Neural cell (in vitro differentiated cells): Measurements from ENCODE around the gene ENPEP.

ENCODE experiments used
- CTCF ChIP-seq: fragments of 450-650 bp; IDR thresholded peaks from 2 replicates; pipeline ENCODE4 v1.5.1; 2014; ENCODE audit warnings: antibody characterized with exemption, mild to moderate bottlenecking, moderate library complexity; ENCODE audit not compliant: poor library complexity, severe bottlenecking
- EP300 ChIP-seq: fragments of 450-650 bp; conservative IDR thresholded peaks from 2 replicates; pipeline ENCODE4 v1.6.1; 2014; ENCODE audit warnings: antibody characterized with exemption, mild to moderate bottlenecking, moderate library complexity; ENCODE audit not compliant: poor library complexity, severe bottlenecking
- POLR2AphosphoS5 ChIP-seq: IDR thresholded peaks from 2 replicates; pipeline ENCODE4 v1.6.1; 2012
- REST ChIP-seq: IDR thresholded peaks from 2 replicates; pipeline ENCODE4 v1.6.1; 2012; ENCODE audit warnings: borderline replicate concordance
- TAF1 ChIP-seq: IDR thresholded peaks from 2 replicates; pipeline ENCODE4 v1.6.1; 2012; ENCODE audit warnings: low read depth

GRCh38 chr4:110550260-110550659, 74.3 kb downstream of the ENPEP start:
- TF ChIP-seq CTCF (no peak), TAF1 (no peak), REST (no peak), EP300 (no peak), POLR2AphosphoS5 (no peak)
